SKM-1 treated with dmso at 0.1 percent for 144 hours (cell line): ENCODE data around the gene SUSD6.
"Not testable (repeated sequence)": the region's sequence is repeated elsewhere in the genome, so short reads cannot be mapped to it uniquely, and the experiment has no call there.

Source experiments
- DNase-seq: peaks from one replicate; lab custom pipeline; 2025; ENCODE audit not compliant: unreplicated experiment; lab: John Stamatoyannopoulos, UW

The SUSD6 gene

GRCh38 chr14:69620211-69620611, 8.8 kb downstream of the SUSD6 start:
- no peak for DNase-seq

GRCh38 chr14:69620981-69621380, 9.6 kb downstream of the SUSD6 start:
- no peak for DNase-seq

GRCh38 chr14:69624136-69624535, 12.7 kb downstream of the SUSD6 start:
- DNase-seq: no peak

GRCh38 chr14:69625299-69626131, 14.1 kb downstream of the SUSD6 start:
- peak; percentile 52 for DNase-seq

GRCh38 chr14:69626132-69626500, 14.7 kb downstream of the SUSD6 start:
- DNase-seq: no peak

- DNase-seq: no peak
These were observed 18.1 kb downstream of the SUSD6 start for GRCh38 chr14:69629225-69630127.

- DNase-seq: no peak
These were observed 19.0 kb downstream of the SUSD6 start for GRCh38 chr14:69630360-69630759.

GRCh38 chr14:69631509-69631908, 20.1 kb downstream of the SUSD6 start:
- no peak for DNase-seq

GRCh38 chr14:69632164-69632563, 20.8 kb downstream of the SUSD6 start:
- no peak for DNase-seq

GRCh38 chr14:69632593-69633151, 21.3 kb downstream of the SUSD6 start:
- DNase-seq: no peak

- DNase-seq: no peak
These were observed 21.8 kb downstream of the SUSD6 start for GRCh38 chr14:69633238-69633637.

GRCh38 chr14:69635981-69636639, 24.7 kb downstream of the SUSD6 start:
- DNase-seq: no peak

- no peak for DNase-seq
These were observed 25.5 kb downstream of the SUSD6 start for GRCh38 chr14:69636718-69637480.

- no peak for DNase-seq
These were observed 26.2 kb downstream of the SUSD6 start for GRCh38 chr14:69637503-69638031.

- DNase-seq: no peak
These were observed 29.5 kb downstream of the SUSD6 start for GRCh38 chr14:69640931-69641330.

GRCh38 chr14:69642212-69642793, 30.9 kb downstream of the SUSD6 start:
- DNase-seq: not testable (repeated sequence)

GRCh38 chr14:69643430-69644200, 32.2 kb downstream of the SUSD6 start:
- DNase-seq: peak; percentile 24

GRCh38 chr14:69644814-69645213, 33.4 kb downstream of the SUSD6 start:
- no peak for DNase-seq

- no peak for DNase-seq
These were observed 35.8 kb downstream of the SUSD6 start for GRCh38 chr14:69647213-69647612.
